ENCODE data around the gene ELF4.
"Not testable (repeated sequence)": the region's sequence is repeated elsewhere in the genome, so short reads cannot be mapped to it uniquely, and the experiment has no call there.

The ELF4 gene

DNA sequence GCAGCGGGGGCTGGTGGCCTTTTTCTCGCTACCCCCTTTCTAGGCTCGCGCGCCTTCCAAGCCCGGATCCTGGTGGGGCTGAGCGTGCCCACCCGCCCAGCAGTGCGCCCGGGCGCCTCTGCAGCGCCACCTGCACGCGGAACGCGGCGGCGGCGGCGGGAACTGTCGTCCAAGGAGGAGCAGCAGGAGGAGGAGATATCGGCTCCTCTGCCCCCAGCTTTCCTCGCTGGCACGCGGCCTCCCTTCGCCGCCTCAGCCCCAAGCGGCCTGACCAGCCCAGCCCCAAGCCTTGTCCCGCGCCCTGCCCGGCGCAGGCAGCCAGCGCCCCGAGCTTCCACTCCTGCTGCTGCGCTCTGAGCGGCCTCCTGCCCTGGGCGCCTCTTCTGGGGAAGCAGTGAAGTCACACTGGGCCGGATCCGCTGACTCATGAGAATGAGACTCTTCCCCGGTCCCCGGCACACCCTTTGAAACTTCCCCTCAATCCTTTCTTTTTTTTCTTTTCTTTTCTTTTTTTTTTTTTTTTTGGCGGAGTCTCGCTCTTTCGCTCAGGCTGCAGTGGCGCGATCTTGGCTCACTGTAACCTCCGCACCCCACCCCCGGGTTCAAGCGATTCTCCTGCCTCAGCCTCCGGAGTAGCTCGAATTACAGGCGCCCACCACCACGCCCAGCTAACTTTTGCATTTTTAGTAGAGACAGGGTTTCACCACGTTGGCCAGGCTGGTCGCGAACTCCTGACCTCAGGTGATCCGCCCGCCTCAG is 10.6 kb upstream of the ELF4 start:
- peak overlapping the region; percentile 34 for H3K4me3 ChIP-seq (replicated peaks; ENCODE audit: low read depth, low read length)
- DNase-seq (ENCODE audit: low read depth): peak; percentile 80
- TF ChIP-seq, protein P1, sequence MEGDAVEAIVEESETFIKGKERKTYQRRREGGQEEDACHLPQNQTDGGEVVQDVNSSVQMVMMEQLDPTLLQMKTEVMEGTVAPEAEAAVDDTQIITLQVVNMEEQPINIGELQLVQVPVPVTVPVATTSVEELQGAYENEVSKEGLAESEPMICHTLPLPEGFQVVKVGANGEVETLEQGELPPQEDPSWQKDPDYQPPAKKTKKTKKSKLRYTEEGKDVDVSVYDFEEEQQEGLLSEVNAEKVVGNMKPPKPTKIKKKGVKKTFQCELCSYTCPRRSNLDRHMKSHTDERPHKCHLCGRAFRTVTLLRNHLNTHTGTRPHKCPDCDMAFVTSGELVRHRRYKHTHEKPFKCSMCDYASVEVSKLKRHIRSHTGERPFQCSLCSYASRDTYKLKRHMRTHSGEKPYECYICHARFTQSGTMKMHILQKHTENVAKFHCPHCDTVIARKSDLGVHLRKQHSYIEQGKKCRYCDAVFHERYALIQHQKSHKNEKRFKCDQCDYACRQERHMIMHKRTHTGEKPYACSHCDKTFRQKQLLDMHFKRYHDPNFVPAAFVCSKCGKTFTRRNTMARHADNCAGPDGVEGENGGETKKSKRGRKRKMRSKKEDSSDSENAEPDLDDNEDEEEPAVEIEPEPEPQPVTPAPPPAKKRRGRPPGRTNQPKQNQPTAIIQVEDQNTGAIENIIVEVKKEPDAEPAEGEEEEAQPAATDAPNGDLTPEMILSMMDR (IDR thresholded peaks at IDR 0.05; ENCODE audit: low read length, missing control alignments): peak; percentile 5

DNA sequence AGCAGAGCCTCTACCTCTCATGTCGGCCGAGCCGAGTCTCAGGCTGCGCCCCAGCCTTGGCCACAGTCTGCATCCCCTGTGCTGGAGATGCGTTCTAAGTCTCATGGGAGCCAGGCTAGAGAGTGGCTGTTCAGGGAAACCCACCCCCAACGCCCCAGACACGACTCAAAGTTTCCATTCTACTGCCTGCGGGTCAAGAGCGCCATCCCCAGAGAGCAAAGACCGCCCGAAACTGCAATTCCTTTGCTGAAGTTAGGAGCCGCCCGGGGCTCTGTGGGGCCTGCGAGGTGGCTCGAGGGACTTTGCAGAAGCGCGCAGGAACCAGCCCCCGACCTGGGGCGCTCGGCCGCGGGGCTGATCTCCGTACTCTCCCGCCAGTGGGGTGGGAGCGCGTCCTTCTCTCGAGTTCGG is 10.0 kb upstream of the ELF4 start:
- TF ChIP-seq, protein P1 (IDR thresholded peaks at IDR 0.05; ENCODE audit: low read length, missing control alignments): no peak
- no peak for DNase-seq (ENCODE audit: low read depth)
- H3K4me3 ChIP-seq (replicated peaks; ENCODE audit: low read depth, low read length): peak overlapping the region; percentile 10

DNA sequence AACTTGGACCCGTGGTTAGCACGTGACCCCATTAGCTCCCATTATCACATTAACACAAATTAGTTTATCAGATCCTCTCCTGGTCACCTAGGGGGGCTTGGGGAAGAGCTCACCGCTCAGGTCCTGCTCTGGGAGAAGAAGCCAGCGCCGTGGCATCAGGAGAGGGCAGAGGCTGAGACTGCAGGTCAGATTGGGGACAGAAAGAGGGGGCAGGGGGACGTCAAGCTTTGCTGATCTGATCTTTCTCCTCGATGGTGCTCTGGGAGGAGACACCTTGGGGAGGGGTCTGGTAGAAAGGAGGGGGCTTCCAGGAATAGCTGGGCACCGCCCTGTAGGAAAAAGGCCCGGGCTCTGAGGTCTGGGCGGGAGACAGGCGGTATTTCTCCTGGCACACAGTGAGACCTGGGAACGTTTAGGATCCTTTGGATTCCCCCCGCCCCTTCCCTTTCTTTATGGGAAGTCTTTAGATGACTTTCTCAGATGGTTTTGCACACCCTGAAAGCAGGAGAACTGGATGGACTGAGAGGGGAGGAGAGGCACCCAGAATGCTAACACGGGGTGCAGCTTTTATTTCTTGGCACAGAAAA is 9.1 kb upstream of the ELF4 start:
- TF ChIP-seq, protein P1 (IDR thresholded peaks at IDR 0.05; ENCODE audit: low read length, missing control alignments): no peak
- peak overlapping the region; percentile 19 for H3K4me3 ChIP-seq (replicated peaks; ENCODE audit: low read depth, low read length)
- no peak for DNase-seq (ENCODE audit: low read depth)

DNA sequence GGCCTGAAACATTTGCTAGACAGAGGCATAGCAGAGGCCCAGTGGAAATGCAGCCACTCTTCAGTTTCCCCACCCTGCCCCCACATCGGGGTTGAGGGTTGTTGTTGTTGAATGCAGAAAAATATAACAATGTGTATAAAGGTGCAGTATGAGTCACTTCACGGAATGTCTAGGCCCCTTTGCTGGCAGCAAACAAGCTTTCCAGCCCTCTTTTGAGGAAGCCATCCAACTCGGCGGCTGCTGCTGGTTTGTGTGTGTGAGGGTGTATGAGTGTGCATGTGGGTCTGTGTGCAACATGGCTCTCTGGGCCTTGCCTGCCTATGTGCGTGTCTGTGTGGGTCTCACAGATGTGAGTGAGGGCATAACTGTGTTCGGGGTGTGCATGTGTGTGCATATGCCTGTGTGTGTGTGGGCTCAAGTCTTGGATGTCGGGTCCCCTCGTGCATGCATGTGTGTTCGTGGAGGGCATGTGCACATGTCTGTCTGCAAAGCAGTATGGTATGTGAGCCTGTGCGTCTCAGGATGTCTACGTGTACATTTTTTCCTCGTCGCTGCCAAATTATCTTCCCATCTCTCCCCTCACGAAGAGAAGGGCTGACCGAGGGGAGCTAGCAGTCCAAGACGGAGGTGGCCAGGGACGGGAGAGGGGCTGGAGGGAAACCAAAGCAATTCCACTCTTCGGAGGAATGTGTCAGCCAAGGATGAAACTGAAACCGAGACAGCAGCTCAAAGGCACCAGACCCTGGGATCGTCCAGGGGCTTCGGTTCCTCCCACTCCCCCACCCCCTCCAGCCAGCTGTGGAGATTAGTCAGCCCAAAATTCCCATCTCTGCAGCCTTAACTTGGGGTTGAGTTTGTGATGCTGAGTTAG is 8.4 kb upstream of the ELF4 start:
- peak overlapping the region; percentile 19 for H3K4me3 ChIP-seq (replicated peaks; ENCODE audit: low read depth, low read length)
- peak; percentile 88 for DNase-seq (ENCODE audit: low read depth)
- TF ChIP-seq, protein P1 (IDR thresholded peaks at IDR 0.05; ENCODE audit: low read length, missing control alignments): no peak

DNA sequence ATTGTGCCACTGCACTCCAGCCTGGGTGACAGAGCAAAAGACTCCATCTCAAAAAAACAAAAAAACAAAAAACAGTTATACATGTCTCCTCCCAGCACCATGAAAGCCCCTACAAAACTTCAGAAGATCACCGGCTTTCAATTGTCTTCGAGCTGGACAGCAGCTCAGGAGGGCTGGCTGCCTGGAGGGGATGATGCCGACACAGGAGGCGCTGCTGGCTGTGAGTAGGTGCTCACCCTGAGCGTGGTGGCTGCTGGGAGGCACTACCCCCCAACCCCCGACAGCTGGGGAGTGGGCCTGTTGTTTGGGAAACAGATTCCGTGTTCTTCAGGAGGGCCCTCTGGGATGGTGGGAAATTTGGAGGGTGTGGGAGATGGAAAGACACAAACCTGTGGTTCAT is 6.9 kb upstream of the ELF4 start:
- TF ChIP-seq, protein P1 (IDR thresholded peaks at IDR 0.05; ENCODE audit: low read length, missing control alignments): no peak
- H3K4me3 ChIP-seq (replicated peaks; ENCODE audit: low read depth, low read length): no peak overlapping the region
- DNase-seq (ENCODE audit: low read depth): no peak

GRCh38 chrX:130115119-130115885 is 5.0 kb upstream of the ELF4 start:
- not testable (repeated sequence) for H3K4me3 ChIP-seq (replicated peaks; ENCODE audit: low read depth, low read length); DNase-seq (ENCODE audit: low read depth)

Data from fibroblast of pulmonary artery (primary cell).